HepG2 (cell line): ENCODE measurements around the gene SNED1. TPM values are rescaled to one million over a fixed set of nuclear protein-coding genes. Genes with fewer than 3 reads are reported as not detected.
A peak's percentile ranks its signal among the peaks of the same experiment; 100 is the strongest.

Experiments used
- CHD2 ChIP-seq: IDR thresholded peaks from 2 replicates; pipeline ENCODE4 v1.6.1; 2011; ENCODE audit warnings: low read depth, low read length, improper control_type of control experiment
- EEA1 ChIP-seq: sonication (generic); formaldehyde crosslinking; IDR thresholded peaks from 2 replicates; pipeline ENCODE4 v1.5.1; 2020; ENCODE audit warnings: mild to moderate bottlenecking, missing genetic modification reagents, borderline replicate concordance
- GATAD1 ChIP-seq: IDR thresholded peaks from 2 replicates; pipeline ENCODE4 v1.6.1; 2016; ENCODE audit warnings: missing genetic modification reagents, missing compliant biosample characterization
- HHEX ChIP-seq: IDR thresholded peaks from 2 replicates; pipeline ENCODE4 v1.6.1; 2016; ENCODE audit warnings: control low read depth
- HIVEP1 ChIP-seq: sonication (generic); formaldehyde crosslinking; IDR thresholded peaks from 2 replicates; pipeline ENCODE4 v1.4.0; 2020; ENCODE audit warnings: mild to moderate bottlenecking, missing genetic modification reagents
- HMGA1 ChIP-seq: sonication (generic); formaldehyde crosslinking; conservative IDR thresholded peaks from 2 replicates; pipeline ENCODE4 v1.4.0; 2020; ENCODE audit warnings: missing genetic modification reagents
- MBNL3 ChIP-seq: fragments of 250-450 bp; sonication (Bioruptor Pico); conservative IDR thresholded peaks from 2 replicates; pipeline ENCODE4 v1.8.0; 2022; ENCODE audit warnings: mild to moderate bottlenecking, inconsistent platforms
- NRL ChIP-seq: sonication (generic); formaldehyde crosslinking; IDR thresholded peaks from 2 replicates; pipeline ENCODE4 v1.5.0; 2020; ENCODE audit warnings: missing genetic modification reagents, mild to moderate bottlenecking, moderate library complexity, borderline replicate concordance
- SRSF4 ChIP-seq: fragments of 200-400 bp; formaldehyde crosslinking; IDR thresholded peaks from one replicate; pipeline ENCODE4 v1.6.1; 2018; ENCODE audit warnings: mild to moderate bottlenecking, low read depth, low read length, moderate library complexity; ENCODE audit not compliant: poor library complexity, severe bottlenecking
- SRSF9 ChIP-seq: fragments of 200-400 bp; formaldehyde crosslinking; IDR thresholded peaks from 2 replicates; pipeline ENCODE4 v1.6.1; 2018; ENCODE audit warnings: borderline replicate concordance, mild to moderate bottlenecking, low read depth, low read length; ENCODE audit not compliant: insufficient read depth, poor library complexity, severe bottlenecking
- ZBTB7A ChIP-seq: sonication (generic); formaldehyde crosslinking; IDR thresholded peaks from 2 replicates; pipeline ENCODE4 v1.8.0; 2022; ENCODE audit warnings: mild to moderate bottlenecking, missing genetic modification reagents
- ZMYM3 ChIP-seq: sonication (generic); formaldehyde crosslinking; IDR thresholded peaks from 2 replicates; pipeline ENCODE4 v1.5.1; 2020; ENCODE audit warnings: mild to moderate bottlenecking, missing genetic modification reagents
- ZMYM4 ChIP-seq: sonication (generic); formaldehyde crosslinking; IDR thresholded peaks from 2 replicates; pipeline ENCODE4 v1.8.1; 2023; ENCODE audit warnings: mild to moderate bottlenecking, missing genetic modification reagents
- ZNF143 ChIP-seq: sonication (generic); formaldehyde crosslinking; IDR thresholded peaks from 2 replicates; pipeline ENCODE4 v1.4.0; 2020; ENCODE audit warnings: missing genetic modification reagents
- ZNF441 ChIP-seq: sonication (generic); formaldehyde crosslinking; IDR thresholded peaks from 2 replicates; pipeline ENCODE4 v1.7.0; 2021; ENCODE audit warnings: missing genetic modification reagents, borderline replicate concordance
- ZNF607 ChIP-seq: sonication (generic); formaldehyde crosslinking; IDR thresholded peaks from 2 replicates; pipeline ENCODE4 v1.5.1; 2020; ENCODE audit warnings: missing genetic modification reagents, mild to moderate bottlenecking, borderline replicate concordance
- ZNF672 ChIP-seq: sonication (generic); formaldehyde crosslinking; IDR thresholded peaks from 2 replicates; pipeline ENCODE4 v1.8.1; 2022; ENCODE audit warnings: missing genetic modification reagents
- polyA plus RNA-seq, 8 experiments: library from polyadenylated mRNA; depleted of rRNA in 3 of 8; stranded (reverse) in 7 of 8; unstranded in 1 of 8; fragments of >200 nt; fragmentation: Illumina TruSeq in 4 of 8; extraction: Trizol in 4 of 8; gene quantifications; 2 replicates each; pipeline versions ENCODE4 v1.2.1 to v1.2.3, GENCODE V29; 2011 to 2016; ENCODE audit warnings: low read depth in 4 of 8, missing spikeins in 1 of 8, mixed read lengths in 1 of 8; ENCODE audit not compliant: insufficient read depth in 1 of 8
- total RNA-seq, 5 experiments: library from RNA; depleted of rRNA; stranded (reverse); fragments of >200 nt; fragmentation: Illumina TruSeq; extraction: Trizol; gene quantifications; 2 replicates each; pipeline ENCODE4 v1.2.3, GENCODE V29; 2016; ENCODE audit warnings: low read depth in 1 of 5
- TF ChIP-seq, protein P1 (sequence below): sonication (generic); formaldehyde crosslinking; IDR thresholded peaks from 2 replicates; pipeline ENCODE4 v1.4.0; 2020; ENCODE audit warnings: missing genetic modification reagents
- TF ChIP-seq, protein P2 (sequence below): sonication (generic); formaldehyde crosslinking; IDR thresholded peaks from 2 replicates; pipeline ENCODE4 v1.5.0; 2020; ENCODE audit warnings: missing genetic modification reagents
- TF ChIP-seq, protein P3 (sequence below): sonication (generic); formaldehyde crosslinking; IDR thresholded peaks from 2 replicates; pipeline ENCODE4 v1.5.1; 2020; ENCODE audit warnings: missing genetic modification reagents, mild to moderate bottlenecking, borderline replicate concordance
- TF ChIP-seq, protein P4 (sequence below): IDR thresholded peaks from 2 replicates; pipeline ENCODE4 v1.6.1; 2016; ENCODE audit warnings: mild to moderate bottlenecking, missing biosample characterization, missing genetic modification reagents
- TF ChIP-seq, protein P5 (sequence below): sonication (generic); formaldehyde crosslinking; IDR thresholded peaks from 2 replicates; pipeline ENCODE4 v1.4.0; 2020; ENCODE audit warnings: missing genetic modification reagents

The SNED1 gene
- total and polyA plus RNA-seq, 2 of the 13 experiments (the other 11 are each of a cell fraction or from before 2014, with no cell fraction given): 0.15 to 0.65 TPM

DNA sequence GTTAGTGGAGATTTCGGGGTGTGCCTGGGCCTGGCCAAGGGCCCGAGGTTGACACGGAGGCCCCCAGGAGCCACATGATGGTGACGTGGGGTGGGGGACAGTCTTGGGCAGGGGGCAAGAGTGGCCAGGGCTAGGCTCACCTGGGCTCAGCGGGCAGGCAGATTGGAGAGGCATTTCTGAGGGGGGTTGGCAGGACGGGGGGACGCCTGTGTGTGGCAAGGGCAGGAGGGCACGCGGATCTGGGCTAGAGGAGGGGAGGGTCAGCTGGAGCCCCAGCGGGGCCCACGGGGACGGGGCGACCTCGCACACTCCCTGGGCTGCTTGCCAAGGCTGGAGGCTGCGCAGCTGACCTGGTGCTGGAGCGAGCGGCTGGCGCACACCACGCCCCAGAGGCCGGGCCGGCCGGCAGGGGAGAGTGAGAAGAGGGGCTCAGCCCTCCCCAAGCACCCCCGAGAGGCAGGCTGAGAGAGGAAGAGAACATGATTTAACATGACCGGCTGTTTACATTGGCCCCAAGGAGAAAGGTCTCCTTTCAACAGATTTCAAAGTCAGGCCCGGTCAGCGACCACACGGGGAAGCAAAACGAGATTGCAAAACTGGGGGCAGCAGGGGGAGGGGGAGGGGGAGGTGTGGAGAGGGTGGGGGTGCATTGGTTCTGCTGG is 38.0 kb upstream of the SNED1 start (continued):
- TF ChIP-seq SRSF9 (no peak), GATAD1 (peak; percentile 30; the same call in 1 of the 2 replicates), ZNF607 (CRISPR knock-in tag) (peak; percentile 61; the same call in 1 of the 2 replicates), ZMYM4 (CRISPR knock-in tag) (peak; percentile 69), CHD2 (no peak), ZNF441 (CRISPR knock-in tag) (no peak), HIVEP1 (CRISPR knock-in tag) (peak; percentile 88), ZNF672 (CRISPR knock-in tag) (no peak), ZMYM3 (CRISPR knock-in tag) (peak; percentile 15; the same call in 1 of the 2 replicates), EEA1 (CRISPR knock-in tag) (peak; percentile 71), ZNF143 (CRISPR knock-in tag) (no peak), HMGA1 (CRISPR knock-in tag) (no peak), ZBTB7A (CRISPR knock-in tag) (peak; percentile 86; the same call in 1 of the 2 replicates), MBNL3 (CRISPR knock-in tag) (no peak), HHEX (0 out of 2 replicates have a peak, but pooled peaks have one; percentile 7), NRL (CRISPR knock-in tag) (0 out of 2 replicates have a peak, but pooled peaks have one; percentile 56), SRSF4 (no peak)
- TF ChIP-seq, protein P1, sequence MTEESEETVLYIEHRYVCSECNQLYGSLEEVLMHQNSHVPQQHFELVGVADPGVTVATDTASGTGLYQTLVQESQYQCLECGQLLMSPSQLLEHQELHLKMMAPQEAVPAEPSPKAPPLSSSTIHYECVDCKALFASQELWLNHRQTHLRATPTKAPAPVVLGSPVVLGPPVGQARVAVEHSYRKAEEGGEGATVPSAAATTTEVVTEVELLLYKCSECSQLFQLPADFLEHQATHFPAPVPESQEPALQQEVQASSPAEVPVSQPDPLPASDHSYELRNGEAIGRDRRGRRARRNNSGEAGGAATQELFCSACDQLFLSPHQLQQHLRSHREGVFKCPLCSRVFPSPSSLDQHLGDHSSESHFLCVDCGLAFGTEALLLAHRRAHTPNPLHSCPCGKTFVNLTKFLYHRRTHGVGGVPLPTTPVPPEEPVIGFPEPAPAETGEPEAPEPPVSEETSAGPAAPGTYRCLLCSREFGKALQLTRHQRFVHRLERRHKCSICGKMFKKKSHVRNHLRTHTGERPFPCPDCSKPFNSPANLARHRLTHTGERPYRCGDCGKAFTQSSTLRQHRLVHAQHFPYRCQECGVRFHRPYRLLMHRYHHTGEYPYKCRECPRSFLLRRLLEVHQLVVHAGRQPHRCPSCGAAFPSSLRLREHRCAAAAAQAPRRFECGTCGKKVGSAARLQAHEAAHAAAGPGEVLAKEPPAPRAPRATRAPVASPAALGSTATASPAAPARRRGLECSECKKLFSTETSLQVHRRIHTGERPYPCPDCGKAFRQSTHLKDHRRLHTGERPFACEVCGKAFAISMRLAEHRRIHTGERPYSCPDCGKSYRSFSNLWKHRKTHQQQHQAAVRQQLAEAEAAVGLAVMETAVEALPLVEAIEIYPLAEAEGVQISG (CRISPR knock-in tag): peak; percentile 77
- TF ChIP-seq, protein P2, sequence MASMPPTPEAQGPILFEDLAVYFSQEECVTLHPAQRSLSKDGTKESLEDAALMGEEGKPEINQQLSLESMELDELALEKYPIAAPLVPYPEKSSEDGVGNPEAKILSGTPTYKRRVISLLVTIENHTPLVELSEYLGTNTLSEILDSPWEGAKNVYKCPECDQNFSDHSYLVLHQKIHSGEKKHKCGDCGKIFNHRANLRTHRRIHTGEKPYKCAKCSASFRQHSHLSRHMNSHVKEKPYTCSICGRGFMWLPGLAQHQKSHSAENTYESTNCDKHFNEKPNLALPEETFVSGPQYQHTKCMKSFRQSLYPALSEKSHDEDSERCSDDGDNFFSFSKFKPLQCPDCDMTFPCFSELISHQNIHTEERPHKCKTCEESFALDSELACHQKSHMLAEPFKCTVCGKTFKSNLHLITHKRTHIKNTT: no peak
- TF ChIP-seq, protein P3, sequence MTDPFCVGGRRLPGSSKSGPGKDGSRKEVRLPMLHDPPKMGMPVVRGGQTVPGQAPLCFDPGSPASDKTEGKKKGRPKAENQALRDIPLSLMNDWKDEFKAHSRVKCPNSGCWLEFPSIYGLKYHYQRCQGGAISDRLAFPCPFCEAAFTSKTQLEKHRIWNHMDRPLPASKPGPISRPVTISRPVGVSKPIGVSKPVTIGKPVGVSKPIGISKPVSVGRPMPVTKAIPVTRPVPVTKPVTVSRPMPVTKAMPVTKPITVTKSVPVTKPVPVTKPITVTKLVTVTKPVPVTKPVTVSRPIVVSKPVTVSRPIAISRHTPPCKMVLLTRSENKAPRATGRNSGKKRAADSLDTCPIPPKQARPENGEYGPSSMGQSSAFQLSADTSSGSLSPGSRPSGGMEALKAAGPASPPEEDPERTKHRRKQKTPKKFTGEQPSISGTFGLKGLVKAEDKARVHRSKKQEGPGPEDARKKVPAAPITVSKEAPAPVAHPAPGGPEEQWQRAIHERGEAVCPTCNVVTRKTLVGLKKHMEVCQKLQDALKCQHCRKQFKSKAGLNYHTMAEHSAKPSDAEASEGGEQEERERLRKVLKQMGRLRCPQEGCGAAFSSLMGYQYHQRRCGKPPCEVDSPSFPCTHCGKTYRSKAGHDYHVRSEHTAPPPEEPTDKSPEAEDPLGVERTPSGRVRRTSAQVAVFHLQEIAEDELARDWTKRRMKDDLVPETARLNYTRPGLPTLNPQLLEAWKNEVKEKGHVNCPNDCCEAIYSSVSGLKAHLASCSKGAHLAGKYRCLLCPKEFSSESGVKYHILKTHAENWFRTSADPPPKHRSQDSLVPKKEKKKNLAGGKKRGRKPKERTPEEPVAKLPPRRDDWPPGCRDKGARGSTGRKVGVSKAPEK (CRISPR knock-in tag): 0 out of 2 replicates have a peak, but pooled peaks have one; percentile 63
- TF ChIP-seq, protein P4, sequence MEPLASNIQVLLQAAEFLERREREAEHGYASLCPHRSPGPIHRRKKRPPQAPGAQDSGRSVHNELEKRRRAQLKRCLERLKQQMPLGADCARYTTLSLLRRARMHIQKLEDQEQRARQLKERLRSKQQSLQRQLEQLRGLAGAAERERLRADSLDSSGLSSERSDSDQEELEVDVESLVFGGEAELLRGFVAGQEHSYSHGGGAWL (CRISPR knock-in tag): no peak
- TF ChIP-seq, protein P5, sequence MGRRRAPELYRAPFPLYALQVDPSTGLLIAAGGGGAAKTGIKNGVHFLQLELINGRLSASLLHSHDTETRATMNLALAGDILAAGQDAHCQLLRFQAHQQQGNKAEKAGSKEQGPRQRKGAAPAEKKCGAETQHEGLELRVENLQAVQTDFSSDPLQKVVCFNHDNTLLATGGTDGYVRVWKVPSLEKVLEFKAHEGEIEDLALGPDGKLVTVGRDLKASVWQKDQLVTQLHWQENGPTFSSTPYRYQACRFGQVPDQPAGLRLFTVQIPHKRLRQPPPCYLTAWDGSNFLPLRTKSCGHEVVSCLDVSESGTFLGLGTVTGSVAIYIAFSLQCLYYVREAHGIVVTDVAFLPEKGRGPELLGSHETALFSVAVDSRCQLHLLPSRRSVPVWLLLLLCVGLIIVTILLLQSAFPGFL (CRISPR knock-in tag): no peak
